Epithelial cell of esophagus (primary cell): ENCODE results near the gene SSTR4.
A peak's percentile ranks its signal among the peaks of the same experiment; 100 is the strongest.

Experiments
- DNase-seq: peaks from one replicate; pipeline ENCODE4 v3.0.0; 2010; ENCODE audit warnings: low read depth
- H3K4me3 ChIP-seq: 2 replicates; pipeline ENCODE4 v1.5.1; 2011; ENCODE audit warnings: mild to moderate bottlenecking, low read length, control low read depth
- TF ChIP-seq, protein P1 (sequence below): IDR thresholded peaks from 2 replicates; pipeline ENCODE4 v1.5.1; 2011; ENCODE audit warnings: low read depth, mild to moderate bottlenecking, low read length, control low read depth, inconsistent platforms; ENCODE audit not compliant: insufficient read depth; ENCODE audit errors: missing control alignments

Gene SSTR4

DNA sequence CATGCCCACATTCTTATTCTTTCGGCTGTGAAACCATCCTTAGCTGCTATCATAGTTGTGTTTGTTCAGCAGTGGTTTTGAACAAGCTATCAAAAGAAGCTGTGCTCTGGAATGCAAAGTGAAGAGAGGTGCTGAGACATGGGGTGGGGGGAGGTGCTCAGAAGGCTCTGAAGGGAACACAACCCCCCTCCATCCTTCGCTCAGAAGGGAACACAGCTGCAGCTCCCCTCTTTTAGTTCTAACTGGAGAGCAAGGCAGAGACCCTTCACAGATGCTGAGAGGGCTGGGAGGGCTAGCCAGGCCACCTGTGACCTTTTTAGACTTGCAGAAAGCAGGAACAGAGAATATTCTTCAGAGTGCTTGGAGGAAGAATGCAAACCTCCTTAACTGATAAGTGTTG, 17.6 kb upstream of the SSTR4 start:
- TF ChIP-seq, protein P1, sequence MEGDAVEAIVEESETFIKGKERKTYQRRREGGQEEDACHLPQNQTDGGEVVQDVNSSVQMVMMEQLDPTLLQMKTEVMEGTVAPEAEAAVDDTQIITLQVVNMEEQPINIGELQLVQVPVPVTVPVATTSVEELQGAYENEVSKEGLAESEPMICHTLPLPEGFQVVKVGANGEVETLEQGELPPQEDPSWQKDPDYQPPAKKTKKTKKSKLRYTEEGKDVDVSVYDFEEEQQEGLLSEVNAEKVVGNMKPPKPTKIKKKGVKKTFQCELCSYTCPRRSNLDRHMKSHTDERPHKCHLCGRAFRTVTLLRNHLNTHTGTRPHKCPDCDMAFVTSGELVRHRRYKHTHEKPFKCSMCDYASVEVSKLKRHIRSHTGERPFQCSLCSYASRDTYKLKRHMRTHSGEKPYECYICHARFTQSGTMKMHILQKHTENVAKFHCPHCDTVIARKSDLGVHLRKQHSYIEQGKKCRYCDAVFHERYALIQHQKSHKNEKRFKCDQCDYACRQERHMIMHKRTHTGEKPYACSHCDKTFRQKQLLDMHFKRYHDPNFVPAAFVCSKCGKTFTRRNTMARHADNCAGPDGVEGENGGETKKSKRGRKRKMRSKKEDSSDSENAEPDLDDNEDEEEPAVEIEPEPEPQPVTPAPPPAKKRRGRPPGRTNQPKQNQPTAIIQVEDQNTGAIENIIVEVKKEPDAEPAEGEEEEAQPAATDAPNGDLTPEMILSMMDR, result no peak
- no peak for DNase-seq
- no peak overlapping the region for H3K4me3 ChIP-seq

DNA sequence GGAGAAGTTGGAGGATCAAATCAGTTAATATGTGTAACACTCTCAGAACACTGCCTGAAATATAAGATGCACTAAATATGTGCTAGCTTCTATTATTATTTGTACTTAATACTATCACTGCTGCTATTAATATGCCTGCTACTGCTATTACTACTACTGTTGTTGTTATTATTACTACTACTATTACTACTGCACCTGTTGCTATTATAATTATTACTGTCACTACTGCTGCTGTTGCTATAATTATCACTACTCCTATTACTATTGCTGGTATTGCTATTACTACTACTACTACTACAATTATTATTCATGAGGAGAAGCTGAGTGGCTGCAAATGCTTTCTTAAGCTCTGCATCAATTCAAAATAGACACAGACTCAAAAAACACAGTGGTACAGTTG, 16.7 kb upstream of the SSTR4 start:
- TF ChIP-seq, protein P1, result no peak
- no peak overlapping the region for H3K4me3 ChIP-seq
- no peak for DNase-seq

DNA sequence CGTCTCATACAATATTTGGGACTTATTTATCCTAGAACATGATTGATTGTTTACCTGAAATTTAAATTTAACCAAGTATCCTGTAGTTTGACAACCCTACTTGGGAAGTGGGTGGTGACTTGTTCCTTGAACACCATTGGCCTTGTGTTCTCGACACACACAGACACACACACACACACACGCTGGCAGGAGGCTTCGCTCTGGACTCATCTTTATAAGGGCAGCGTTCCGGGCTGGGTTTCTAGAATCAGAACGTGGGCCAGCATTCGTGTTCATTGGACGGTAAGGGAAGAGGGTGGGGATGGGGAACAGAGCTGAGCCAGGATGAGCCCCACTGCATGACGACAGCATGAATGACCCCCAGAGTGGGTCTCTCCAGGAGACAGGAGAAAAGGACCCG, 16.2 kb upstream of the SSTR4 start:
- TF ChIP-seq, protein P1, result no peak

DNA sequence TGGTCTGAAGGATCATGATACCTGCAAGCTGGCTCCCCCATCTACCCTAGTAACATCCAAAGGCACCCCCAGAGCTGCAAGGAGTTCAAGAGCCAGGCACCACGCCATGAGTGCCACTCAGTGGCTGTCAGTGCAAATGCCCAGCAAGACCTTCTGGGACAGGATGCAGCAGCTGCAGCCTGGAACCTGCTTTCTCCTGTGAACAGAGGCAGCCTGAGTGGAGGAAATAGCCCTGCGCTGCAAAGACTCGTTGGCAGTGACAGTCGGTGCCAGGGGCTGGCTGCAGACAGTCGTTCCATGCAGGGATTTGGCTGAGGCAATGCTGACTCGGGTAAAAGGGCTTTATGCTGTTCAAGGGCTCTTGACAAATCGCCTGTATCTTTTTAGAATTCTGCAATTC, 15.7 kb upstream of the SSTR4 start:
- no peak for DNase-seq
- H3K4me3 ChIP-seq, result no peak overlapping the region
- TF ChIP-seq, protein P1, result peak; percentile 1

More for the DNA sequence above, 16.2 kb upstream of the SSTR4 start:
- no peak overlapping the region for H3K4me3 ChIP-seq
- no peak for DNase-seq

DNA sequence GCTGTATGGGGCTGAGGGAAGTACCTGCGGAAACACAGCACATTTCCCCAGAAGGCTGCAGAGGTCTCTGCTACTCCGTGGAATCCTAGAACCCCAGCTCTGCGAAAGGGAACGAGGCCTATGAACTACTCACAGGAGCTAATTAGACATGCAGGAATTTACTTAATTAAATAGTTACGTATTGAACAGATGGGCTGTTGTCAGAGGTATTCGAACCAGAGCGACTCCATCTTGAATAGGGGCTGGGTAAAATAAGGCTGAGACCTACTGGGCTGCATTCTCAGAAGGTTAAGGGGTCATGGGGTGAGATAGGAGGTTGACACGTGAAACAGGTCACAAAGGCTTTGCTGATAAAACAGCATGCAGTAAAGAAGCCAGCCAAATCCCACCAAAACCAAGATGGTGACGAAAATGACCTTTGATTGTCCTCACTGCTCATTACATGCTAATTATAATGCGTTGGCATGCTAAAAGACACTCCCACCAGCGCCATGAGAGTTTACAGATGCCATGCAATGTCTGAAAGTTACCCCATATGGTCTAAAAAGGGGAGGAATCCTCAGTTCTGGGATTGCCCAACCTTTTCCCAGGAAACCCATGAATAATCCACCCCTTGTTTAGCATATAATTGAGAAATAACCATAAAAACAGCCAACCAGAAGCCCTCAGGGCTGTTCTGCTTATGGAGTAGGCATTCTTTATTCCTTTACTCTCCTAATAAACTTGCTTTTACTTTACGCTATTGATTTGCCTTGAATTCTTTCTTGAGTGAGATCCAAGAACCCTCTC, 14.7 kb upstream of the SSTR4 start:
- DNase-seq, result no peak
- no peak overlapping the region for H3K4me3 ChIP-seq
- TF ChIP-seq, protein P1, result no peak

DNA sequence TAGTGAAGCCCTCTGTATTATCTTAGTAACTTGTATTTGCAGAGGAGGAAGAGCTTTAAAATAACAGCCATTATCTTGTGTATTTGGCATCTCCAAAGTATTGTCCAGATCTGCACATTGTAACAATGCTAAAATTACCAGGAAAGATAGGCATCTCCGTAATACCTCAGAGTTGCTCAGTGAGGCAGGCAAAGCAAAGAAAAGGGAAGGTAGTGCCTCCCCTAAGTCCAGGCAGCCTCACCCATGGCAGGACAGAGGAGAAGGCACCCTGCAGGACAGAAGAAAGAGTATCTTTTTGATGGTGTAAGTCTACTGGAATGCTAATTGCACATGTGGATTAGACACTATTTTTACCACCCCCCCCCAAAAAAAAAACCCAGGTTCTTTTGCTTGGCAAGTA, 13.6 kb upstream of the SSTR4 start:
- TF ChIP-seq, protein P1, result peak; percentile 5
- H3K4me3 ChIP-seq, result no peak overlapping the region
- no peak for DNase-seq

DNA sequence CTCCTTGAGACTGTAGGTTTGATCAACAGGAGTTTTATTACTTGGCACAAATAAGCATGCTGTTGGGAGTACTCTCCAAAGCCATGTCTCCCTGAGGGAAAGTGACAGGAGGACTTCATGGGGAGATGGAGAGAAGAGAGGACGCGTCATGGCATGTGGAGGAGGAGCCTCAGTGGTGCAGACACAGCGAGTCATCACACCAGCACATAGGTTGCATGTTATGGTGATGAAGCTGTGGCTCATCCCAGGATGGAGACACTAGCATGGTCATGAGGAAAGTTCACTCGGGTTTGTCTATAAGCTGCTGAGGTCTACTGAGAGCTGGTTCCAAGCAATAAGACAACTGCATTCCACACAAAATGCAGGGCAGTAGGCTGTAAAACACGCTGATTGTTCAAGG, 13.2 kb upstream of the SSTR4 start:
- peak; percentile 90 for DNase-seq
- TF ChIP-seq, protein P1, result no peak
- H3K4me3 ChIP-seq, result no peak overlapping the region
